Subcutaneous adipose tissue (tissue), 4 donors: ENCODE data around the gene EFHD2. TPM values are rescaled to one million over a fixed set of nuclear protein-coding genes. Genes with fewer than 3 reads are reported as not detected.

Experiments used
- CTCF ChIP-seq: fragments of 450-650 bp; IDR thresholded peaks from one replicate; pipeline ENCODE4 v1.5.1; 2016; ENCODE audit warnings: low read depth, mild to moderate bottlenecking, control low read depth, antibody characterized with exemption, moderate library complexity
- total RNA-seq, 4 donors: library from RNA; depleted of rRNA; stranded (reverse); fragments of >200 nt; gene quantifications; one replicate each; pipeline ENCODE4 v1.1.0, GENCODE V29; 2016

The EFHD2 gene
- 10 to 100 TPM; 16.6 to 47.4 (median 30.5) TPM for total RNA-seq

- no peak for TF ChIP-seq CTCF
Observed at GRCh38 chr1:15409388-15410222, at the start of gene EFHD2. TSS of gene EFHD2 (plus strand) at chr1:15409888. CDS start at chr1:15409972, 84 bp downstream.

GRCh38 chr1:15360700-15361099 is 49.0 kb upstream of the EFHD2 start:
- TF ChIP-seq CTCF: no peak

GRCh38 chr1:15362096-15362736 is 47.5 kb upstream of the EFHD2 start:
- TF ChIP-seq CTCF: no peak

- TF ChIP-seq CTCF: no peak
Observed at GRCh38 chr1:15362737-15363128, 47.0 kb upstream of the EFHD2 start.

- no peak for TF ChIP-seq CTCF
Observed at GRCh38 chr1:15364740-15365139, 44.9 kb upstream of the EFHD2 start.

- no peak for TF ChIP-seq CTCF
Observed at GRCh38 chr1:15368888-15369287, 40.8 kb upstream of the EFHD2 start.

- no peak for TF ChIP-seq CTCF
Observed at GRCh38 chr1:15370268-15370667, 39.4 kb upstream of the EFHD2 start.
